ENCODE results near the gene WNT3A.
"Not testable (repeated sequence)": the region's sequence is repeated elsewhere in the genome, so short reads cannot be mapped to it uniquely, and the experiment has no call there.

Gene WNT3A

GRCh38 chr1:228006786-228007048 lies at the start of gene WNT3A:
Gene WNT3A (plus strand): TSS chr1:228006998. CDS start chr1:228007129, 131 bp downstream.
- DNase-seq (ENCODE audit: low read depth in 3 of 3), result no peak

GRCh38 chr1:227958617-227959324 lies 48.0 kb upstream of the WNT3A start:
- no peak for DNase-seq (ENCODE audit: low read depth in 3 of 3)

- no peak for DNase-seq (ENCODE audit: low read depth in 3 of 3)
Observed at GRCh38 chr1:227959325-227959860, 47.4 kb upstream of the WNT3A start.

GRCh38 chr1:227961651-227962466 lies 44.9 kb upstream of the WNT3A start:
- DNase-seq (ENCODE audit: low read depth in 3 of 3), result no peak

GRCh38 chr1:227966733-227967132 lies 40.1 kb upstream of the WNT3A start:
- DNase-seq (ENCODE audit: low read depth in 3 of 3), result not testable (repeated sequence)

- not testable (repeated sequence) for DNase-seq (ENCODE audit: low read depth in 3 of 3)
Observed at GRCh38 chr1:227967815-227968214, 39.0 kb upstream of the WNT3A start.

- DNase-seq (ENCODE audit: low read depth in 3 of 3), result not testable (repeated sequence)
Observed at GRCh38 chr1:227970076-227970995, 36.5 kb upstream of the WNT3A start.

GRCh38 chr1:227971216-227971615 lies 35.6 kb upstream of the WNT3A start:
- DNase-seq (ENCODE audit: low read depth in 3 of 3), result not testable (repeated sequence)

GRCh38 chr1:227971643-227972282 lies 35.0 kb upstream of the WNT3A start:
- DNase-seq (ENCODE audit: low read depth in 3 of 3), result not testable (repeated sequence)

- not testable (repeated sequence) for DNase-seq (ENCODE audit: low read depth in 3 of 3)
Observed at GRCh38 chr1:227972283-227972679, 34.5 kb upstream of the WNT3A start.

- not testable (repeated sequence) for DNase-seq (ENCODE audit: low read depth in 3 of 3)
Observed at GRCh38 chr1:227972843-227973374, 33.9 kb upstream of the WNT3A start.

- DNase-seq (ENCODE audit: low read depth in 3 of 3), result not testable (repeated sequence)
Observed at GRCh38 chr1:227973724-227974288, 33.0 kb upstream of the WNT3A start.

GRCh38 chr1:227975583-227976283 lies 31.1 kb upstream of the WNT3A start:
- not testable (repeated sequence) for DNase-seq (ENCODE audit: low read depth in 3 of 3)

GRCh38 chr1:227987181-227987580 lies 19.6 kb upstream of the WNT3A start:
- no peak for DNase-seq (ENCODE audit: low read depth in 3 of 3)

- no peak for DNase-seq (ENCODE audit: low read depth in 3 of 3)
Observed at GRCh38 chr1:227994632-227995300, 12.0 kb upstream of the WNT3A start.

GRCh38 chr1:227996187-227996950 lies 10.4 kb upstream of the WNT3A start:
- no peak for DNase-seq (ENCODE audit: low read depth in 3 of 3)

GRCh38 chr1:227998374-227999055 lies 8.3 kb upstream of the WNT3A start:
- no peak for DNase-seq (ENCODE audit: low read depth in 3 of 3)
